HG02938 (cell line): Measurements from ENCODE around the gene XAF1.
"Not testable (repeated sequence)": the region's sequence is repeated elsewhere in the genome, so short reads cannot be mapped to it uniquely, and the experiment has no call there.

Experiments used
- ATAC-seq: cut with Tn5 transposase; IDR thresholded peaks from one replicate; pipeline ENCODE4 v1.9.1; 2021; ENCODE audit warnings: mild to moderate bottlenecking, moderate library complexity; ENCODE audit not compliant: unreplicated experiment

The XAF1 gene

DNA sequence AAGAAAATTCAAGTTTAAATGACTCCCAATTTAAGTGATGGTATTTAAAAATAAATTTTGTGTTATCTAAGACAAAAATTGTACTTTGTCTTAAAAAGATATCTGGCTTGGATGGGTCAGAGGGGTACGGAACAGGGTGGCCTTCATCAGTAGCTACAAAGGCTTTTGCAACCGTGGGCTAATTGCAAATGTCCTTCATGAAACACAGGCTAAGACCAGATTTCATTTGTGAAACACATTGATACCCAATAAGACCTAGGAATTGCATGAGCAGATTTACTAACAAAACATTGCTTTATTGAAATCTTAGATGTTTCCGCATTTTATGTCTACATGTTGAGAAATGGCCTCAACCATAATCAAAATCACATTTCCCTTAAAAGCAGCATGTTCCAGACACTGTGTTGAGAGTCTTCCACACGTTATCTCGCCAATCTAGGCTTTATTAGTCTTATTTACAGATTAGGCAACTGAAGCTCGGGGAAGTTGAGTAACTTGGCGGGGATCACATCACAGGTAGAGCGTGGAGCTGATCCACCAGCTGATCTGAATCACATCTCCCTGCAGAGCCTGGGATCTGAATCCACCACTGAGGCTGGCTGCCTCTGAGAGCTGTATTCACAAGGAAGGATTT lies 42.0 kb downstream of the XAF1 start:
- ATAC-seq = no peak

DNA sequence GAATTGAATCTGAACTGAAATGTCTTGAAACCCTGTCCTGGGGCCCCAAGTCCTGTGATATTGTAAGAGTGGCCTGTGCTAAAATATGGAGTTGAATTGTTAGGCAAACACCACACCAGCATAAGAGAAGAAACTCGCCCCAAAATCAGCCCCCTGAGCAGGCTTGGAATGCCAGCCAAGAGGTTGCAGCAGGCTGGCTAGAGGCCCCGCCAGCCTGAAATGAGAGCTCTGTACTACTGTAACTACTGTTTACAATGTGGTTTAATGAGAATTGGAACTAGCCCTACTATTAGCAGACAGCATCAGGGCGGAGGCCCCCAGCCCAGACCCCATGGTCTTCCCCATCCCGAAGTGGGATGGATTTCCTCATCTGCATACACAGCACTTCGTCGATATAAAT lies 43.9 kb downstream of the XAF1 start:
- no peak for ATAC-seq

DNA sequence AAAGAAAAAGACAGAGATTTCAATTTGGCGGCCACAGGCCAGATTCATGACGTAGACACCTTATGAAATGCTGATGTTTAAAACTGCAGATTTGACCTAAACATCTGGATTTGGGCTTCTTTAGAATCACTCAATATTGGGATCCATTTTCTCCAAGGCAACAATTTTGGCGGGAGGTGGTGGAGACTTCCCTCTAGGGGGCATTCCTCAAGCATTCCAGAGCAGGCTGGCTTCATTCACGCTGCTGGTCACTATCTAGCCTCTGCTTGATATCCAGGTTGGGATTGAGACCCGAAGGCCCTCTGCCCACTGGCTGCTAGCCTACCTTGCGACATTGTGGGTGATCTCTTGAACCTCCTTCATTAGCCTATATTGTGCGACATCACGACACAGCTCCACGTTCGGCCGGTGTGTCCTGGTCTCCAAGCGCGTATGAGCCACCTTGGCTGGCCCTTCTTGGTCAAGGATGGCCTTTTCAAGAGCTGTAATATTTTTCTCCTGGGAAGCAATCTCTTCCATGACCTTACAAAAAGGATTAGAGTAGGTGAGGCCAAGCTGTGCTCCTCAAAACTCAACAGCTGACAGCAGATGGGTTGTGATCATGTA lies 44.7 kb downstream of the XAF1 start:
- no peak for ATAC-seq

DNA sequence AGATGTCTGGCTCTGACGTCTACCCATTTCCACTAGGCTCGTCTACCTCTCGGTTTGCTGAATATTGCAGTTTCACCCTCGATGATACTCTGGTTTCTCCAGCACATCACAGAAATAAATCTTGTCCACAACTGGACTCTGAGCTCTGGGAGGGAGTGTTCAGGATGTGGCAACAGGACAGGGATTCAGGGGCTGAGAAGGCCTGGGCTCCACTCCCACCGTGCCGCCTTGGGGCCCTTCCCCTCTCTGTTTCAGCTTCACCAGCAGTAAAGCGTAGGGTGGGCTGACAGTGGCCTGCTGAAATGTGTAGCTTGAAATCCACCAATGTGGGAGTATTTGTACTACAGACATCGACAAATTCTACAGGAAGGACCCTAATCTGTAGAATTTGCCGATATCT lies 55.7 kb downstream of the XAF1 start:
- no peak for ATAC-seq

DNA sequence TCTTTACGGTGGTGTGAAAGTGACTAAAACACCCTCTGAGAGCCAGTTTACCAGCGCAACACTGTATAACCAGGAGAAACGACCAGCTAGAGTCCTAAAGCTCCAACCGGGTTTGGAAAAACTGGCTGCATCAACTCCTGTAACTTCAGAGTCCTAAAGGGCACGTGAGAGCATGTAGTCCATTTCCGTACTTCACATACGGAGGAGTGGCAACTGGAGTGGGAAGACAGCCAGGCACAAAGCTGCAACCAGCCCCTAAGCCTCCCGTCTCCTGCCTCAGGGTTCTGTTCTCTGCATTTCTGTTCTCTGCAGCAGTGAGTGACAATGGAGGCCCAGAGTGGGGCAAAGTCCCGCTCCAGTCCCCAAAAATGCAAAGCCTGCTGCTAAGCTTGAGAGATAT lies 56.4 kb downstream of the XAF1 start:
- no peak for ATAC-seq

DNA sequence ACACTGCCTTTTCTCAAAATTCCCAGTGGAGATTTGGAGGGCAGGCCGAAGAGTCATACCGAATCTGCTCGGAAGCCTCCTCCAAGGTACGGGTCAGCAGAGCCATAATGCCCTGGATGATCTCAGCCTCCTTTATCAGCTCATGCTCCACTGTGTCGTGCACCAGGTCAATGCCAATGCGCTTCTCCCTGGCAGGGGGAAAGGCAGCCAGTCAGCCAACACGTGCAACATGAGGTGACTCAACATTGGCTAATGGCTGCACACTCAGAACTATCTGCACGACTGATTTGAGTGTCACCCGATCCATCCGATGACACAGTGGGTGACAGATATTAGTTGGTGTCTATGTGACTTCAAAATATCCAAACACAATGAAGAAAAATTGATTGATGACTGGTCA lies 59.9 kb downstream of the XAF1 start:
- no peak for ATAC-seq

DNA sequence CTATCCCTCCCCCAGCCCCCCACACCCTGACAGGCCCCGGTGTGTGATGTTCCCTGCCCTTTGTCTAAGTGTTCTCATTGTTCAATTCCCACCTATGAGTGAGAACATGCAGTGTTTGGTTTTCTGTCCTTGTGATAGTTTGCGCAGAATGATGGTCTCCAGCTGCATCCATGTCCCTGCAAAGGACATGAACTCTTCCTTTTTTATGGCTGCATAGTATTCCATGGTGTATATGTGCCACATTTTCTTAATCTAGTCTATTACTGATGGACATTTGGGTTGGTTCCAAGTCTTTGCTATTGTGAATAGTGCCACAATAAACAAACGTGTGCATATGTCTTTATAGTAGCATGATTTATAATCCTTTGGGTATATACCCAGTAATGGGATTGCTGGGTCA lies 60.5 kb downstream of the XAF1 start:
- ATAC-seq = not testable (repeated sequence)

DNA sequence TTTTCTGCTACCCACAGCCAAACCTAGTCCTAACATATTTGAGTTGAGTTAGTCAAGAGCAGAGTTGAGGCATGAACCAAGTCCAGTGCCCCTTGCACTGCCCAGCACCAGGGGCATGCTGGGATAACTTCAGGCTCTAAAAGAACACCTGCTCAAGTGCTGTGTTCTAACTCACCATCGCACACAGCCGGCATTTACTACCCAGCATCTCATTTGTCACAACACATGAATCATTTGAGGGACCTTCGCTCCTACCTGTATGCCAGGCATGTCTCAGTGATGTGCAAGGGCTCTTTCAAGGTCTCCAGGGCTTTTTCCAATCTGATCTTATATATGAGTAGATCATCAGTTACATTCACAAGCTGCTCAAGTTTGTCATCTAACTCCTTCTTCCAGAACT lies 63.1 kb downstream of the XAF1 start:
- no peak for ATAC-seq

DNA sequence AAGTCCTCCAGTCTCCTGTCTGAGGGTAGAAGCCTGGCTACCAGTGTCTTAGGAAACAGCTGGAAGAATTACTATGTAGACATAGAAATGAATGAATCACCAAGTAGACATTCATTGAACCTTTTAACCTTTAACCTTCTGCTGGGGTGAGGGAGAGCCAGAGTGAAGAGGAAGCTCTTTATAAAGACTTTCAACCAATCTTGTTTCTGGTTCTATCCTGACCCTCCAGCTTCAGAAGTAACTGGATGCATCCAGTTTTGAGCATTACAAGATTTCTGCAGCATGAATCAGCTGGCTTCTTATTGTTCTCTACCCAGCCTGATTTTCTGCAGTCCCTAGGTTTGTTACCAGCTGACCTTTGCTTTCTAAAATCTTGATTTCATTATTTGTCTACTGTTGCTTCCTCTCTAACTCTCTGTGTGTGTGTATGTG lies 67.2 kb downstream of the XAF1 start:
- ATAC-seq = no peak
